HG02970 (cell line): ENCODE measurements around the gene PRR14.
A peak's percentile ranks its signal among the peaks of the same experiment; 100 is the strongest.
"Not testable (repeated sequence)": the region's sequence is repeated elsewhere in the genome, so short reads cannot be mapped to it uniquely, and the experiment has no call there.

Source experiments
- ATAC-seq: cut with Tn5 transposase; IDR thresholded peaks from one replicate; pipeline ENCODE4 v1.9.1; 2021; ENCODE audit warnings: mild to moderate bottlenecking, moderate library complexity, moderate number of reproducible peaks; ENCODE audit not compliant: unreplicated experiment, low FRiP score

Gene PRR14

DNA sequence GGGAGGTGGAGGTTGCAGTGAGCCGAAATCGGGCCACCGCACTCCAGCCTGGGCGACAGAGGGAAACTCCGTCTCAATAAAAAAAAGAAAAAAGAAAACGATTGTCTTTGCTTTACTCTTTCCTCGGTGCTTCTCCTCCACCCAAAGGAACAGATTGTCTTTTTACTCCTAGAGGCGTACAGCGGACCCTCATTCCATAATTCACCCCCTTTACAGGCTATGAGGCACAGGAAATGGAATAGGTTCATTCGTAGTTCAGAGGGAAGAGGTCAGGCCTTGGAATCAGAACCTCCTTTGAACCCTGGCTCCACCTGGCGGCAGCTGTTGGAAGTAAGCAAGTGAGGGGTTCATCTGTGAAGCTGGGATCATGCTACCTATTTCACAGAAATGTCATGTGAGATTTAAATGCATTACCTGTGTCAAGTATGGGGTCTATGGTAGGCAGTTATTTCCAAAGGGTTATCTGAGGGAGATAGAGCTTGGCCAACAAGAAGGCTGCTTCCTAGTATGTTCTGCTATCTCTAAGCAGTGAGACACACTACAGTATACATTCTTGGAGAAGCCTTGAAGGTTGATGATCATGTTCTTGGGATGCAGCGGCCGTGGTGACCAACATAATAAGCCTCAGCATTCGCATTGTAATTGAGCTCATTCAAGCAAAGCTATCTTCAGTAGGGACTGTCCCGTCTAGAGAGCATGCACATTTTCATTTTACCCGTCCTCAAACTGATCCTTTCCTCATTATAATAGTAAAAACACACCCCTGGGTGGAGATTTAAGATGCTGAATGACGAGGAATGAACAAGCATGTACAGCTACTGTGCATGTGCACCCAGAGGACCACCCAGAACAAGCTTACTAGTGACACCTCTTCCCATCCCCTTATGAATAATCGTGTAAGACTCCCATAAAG is 21.9 kb upstream of the PRR14 start:
- no peak for ATAC-seq

DNA sequence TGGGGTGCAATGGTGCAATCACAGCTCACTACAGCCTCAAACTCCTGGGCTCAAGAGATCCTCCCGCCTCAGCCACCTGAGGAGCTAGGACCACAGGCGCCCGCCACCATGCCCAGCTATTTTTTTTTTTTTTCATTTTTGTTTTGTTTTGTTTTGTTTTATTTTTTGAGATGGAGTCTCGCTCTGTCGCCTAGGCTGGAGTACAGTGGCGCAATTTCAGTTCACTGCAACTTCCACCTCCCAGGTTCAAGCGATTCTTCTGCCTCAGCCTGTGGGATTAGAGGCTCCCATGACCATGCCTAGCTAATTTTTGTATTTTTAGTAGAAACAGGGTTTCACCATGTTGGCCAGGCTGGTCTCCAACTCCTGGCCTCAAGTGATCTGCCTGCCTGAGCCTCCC is 18.3 kb upstream of the PRR14 start:
- not testable (repeated sequence) for ATAC-seq

DNA sequence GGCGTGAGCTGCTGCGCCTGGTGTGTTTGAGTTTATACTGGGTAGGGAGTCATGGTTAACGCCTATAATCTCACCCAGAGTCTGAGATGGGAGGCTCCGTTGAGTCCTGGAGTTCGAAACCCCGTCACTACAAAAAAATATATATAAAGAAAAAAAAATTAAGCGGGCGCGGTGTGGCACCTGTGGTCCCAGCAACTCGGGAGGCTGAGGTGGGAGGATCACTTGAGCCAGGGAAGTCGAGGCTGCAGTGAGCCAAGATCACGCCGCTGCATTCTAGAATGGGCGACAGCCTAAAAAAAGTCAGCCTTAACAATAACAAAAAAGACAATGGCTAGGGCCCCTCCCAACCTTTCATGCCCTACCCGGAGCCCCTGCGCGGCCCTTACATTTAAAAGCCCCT is 17.2 kb upstream of the PRR14 start:
- ATAC-seq: no peak

DNA sequence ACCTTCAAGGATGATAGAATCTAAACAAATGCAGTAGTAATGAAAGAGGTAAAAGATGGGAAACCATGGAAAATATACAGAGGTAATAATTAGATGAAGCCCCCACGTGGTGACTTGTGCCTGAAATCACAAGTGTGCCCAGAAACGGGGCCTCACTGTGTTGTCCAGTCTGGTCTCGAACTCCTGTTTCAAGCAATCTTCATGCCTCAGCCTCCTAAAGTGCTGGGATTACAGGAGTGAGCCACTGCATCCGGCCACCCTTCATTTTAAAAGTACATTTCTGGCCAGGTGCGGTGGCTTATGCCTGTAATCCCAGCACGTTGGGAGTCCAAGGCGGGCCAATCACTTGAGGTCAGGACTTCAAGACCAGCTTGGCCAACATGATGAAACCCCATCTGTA is 14.2 kb upstream of the PRR14 start:
- no peak for ATAC-seq

DNA sequence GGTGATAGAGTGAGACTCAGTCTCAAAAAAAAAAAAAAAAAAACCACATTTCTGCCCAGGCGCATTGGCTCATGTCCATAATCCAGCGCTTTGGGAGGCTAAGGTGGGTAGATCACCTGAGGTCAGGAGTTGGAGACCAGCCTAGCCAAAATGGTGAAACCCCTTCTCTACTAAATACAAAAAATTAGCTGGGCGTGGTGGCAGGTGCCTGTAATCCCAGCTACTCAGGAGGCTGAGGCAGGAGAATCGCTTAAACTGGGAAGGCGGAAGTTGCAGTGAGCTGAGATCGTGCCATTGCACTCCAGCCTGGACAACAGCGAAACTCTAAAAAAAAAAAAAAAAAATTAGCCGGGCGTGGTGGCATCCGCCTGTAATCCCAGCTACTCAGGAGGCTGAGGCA is 13.6 kb upstream of the PRR14 start:
- ATAC-seq: not testable (repeated sequence)

DNA sequence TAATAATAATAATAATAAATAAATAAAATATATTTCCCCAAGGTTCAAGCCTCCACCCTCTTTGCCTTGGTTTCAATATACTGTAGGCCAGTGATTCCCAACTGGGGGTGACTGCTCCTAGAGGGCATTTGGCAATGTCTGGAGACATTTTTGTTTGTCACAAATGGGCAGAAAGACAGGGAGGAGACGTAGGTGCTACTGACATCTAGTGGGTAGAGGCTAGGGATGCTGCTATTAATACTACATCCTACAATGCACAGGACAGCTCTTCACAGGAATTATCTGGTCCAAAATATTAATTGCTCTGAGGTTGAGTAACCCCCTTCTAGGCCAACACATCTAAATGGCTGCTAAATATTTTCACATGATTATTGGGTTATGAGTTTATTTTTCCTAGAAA is 12.8 kb upstream of the PRR14 start:
- no peak for ATAC-seq

DNA sequence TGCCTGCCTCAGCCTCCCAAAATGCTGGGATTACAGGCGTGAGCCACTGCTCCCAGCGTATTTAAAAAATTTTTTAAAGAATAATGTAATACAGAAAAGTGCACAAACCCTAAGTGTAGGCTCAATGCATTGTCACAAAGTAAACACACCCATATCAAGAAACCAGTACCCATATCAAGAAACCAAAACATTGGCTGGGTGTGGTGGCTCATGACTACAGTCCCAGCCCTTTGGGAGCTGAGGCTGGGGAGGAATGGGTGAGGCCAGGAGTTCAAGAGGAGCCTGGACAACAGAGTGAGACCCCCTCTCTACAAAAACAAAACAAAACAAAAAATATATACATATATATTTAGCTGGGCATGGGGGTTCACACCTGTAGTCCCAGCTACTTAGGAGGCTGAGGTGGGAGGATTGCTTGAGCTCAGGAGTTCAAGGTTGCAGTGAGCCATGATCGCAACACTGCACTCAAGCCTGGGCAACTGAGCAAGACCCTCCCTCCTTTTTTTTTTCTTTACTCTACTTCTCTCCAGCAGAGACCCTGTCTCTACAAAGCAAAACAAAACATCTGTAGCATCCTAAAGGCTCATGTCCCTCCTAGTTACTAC is 9.3 kb upstream of the PRR14 start:
- ATAC-seq: no peak

DNA sequence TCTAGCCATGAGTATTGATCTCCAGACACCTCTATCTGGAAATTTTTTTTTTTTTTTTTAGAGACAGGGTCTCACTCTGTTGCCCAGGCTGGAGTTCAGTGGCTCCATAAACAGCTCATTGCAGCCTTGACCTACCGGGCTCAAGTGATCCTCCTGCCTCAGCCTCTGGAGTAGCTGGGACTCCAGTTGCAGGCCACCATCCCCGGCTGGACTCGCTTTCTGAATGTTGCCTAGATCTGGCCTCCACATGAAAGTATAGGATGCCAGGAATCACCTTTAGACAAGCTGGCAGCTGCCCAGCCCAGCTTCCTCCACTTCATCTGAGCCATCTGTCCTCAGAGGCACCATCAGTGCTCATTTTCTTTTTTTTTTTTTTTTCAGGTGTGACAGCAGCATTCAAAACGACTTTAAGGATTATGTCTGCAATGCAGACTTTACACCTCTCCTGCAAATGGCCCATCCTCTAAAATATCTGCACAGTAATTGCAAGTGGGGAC is 6.4 kb upstream of the PRR14 start:
- no peak for ATAC-seq

DNA sequence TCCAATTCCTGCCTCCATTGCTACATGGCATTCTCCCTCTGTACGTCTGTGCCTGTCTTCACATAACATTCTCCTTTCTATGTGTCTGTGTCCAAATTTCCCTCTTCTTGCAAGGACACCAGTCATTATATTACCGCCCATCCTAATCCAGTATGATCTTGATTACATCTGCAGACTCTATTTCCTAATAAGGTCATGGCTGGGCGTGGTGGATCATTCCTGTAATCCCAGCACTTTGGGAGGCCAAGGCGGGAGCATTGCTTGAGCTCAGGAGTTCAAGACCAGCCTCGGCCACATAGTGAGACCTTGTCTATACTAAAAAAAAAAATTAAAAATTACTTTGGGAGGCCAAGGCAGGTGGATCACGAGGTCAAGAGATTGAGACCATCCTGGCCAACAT is 5.0 kb upstream of the PRR14 start:
- no peak for ATAC-seq

DNA sequence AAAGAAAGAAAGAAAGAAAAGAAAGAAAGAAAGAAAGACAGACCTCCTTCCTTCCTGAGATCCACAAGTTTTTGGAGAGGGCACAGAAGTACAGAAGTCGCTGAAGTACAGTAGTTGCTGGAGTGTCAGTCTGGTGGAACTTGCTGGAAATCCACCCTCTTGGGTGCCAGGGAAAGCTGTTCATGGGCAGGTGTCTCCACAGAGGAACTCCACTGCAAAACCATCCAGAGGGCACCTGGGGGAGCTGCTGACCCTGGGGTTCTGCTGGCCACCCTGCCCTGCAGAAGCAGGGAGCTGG is 3.5 kb upstream of the PRR14 start:
- ATAC-seq: no peak

DNA sequence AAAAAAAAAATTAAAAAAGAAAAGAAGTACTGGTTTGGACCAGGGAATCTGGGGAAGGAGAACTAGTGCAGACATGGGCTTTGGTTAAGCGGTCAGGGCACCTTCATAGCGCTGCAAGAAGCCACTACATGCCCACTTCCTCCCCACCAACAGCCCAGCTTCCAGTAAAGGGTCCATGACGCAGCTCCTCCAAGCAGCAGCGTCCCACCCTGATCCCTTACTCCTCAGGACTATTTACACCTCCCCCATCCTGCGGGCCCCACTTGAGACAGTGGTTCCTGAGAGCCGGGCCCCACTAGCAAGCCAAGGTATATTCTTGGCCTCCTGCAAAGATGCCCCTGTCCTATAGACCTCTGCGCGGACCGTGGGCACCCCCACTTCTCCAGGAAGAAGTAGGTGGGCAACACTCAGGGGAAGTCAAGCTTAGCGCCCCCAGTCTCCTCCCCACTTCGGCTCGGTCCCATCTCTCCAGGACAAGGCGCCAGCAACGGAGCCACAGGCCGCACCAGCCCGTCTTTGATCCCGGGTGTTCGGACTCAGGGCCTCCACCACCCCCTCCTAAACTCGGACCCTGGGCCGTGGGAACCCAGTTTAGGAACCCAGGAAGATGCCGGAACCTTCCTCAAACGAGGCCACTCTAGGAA is 913 bp upstream of the PRR14 start:
- no peak for ATAC-seq

DNA sequence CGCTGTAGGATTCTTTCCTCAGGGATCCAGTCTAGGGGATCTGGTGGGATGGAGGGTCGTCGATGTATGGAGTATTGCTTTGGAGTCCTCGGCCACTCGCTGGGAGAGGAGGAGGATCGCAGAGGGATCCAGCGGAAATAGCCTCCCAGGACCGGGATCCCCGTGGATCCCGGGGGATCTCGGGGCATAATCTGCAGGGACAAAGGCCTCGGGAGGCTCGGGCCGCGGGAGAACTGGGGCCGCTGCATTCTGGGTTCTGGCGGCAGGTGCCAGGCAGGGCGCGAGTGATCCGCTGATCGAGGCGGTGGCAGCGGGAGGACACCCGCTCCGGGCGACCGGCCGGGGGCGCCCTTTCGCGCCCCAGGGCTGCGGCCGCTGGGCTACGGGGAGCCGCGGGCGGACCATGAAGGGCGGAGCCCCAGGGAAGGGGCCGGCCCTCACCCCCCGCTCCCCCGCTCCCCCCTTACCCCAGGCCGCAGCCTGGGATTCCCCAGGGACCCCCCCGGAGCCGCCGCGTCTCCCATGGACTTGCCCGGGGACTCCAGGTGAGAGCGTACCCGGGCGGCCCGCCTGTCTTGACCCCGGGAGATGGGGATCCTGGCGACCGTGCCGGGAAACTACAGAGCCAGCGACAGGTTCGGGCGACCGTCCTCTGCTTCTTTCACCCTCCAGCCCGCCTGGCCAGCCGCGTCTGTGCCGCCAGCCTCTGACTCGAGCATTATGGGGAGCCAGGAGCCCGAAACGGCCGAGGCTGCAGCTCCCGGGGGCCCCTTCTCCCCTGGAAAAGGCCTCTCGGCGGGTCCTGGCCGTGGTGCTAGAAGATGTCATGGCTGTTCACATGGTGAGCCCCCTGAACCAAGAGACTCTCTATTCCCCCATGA is 604 bp downstream of the PRR14 start:
- peak; percentile 44 for ATAC-seq

DNA sequence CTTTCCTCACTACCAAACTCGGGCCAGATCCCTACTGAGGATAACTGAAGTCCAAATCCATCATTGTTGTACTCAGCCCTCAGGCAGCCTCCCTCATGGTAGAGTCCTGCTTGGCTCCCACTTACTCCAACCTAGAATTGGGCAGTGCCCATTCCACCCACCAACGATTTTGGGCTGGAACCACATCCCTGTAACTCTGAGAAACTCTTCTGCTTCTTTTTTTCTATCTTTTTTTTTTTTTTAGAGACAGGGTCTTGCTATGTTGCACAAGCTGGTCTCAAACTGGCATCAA is 1.2 kb downstream of the PRR14 start:
- ATAC-seq: no peak

DNA sequence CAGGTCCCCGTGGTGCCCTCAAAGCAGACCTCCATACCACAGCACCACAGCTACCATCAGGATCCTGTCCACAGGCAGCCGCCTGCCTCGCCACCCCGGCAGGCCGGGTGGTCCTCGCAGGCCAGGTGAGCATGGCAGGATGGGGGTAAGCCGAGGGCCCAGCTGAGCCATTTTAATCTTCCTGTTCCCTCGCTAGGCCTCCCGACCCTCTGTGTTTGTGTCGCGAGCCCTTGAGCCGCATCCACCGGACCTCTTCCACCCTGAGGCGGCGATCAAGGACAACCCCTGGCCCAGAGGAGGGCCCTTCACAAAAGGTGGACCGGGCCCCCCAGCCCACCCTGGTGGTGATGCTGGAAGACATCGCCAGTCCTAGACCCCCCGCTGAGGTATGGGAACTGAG is 2.0 kb downstream of the PRR14 start:
- ATAC-seq: no peak

DNA sequence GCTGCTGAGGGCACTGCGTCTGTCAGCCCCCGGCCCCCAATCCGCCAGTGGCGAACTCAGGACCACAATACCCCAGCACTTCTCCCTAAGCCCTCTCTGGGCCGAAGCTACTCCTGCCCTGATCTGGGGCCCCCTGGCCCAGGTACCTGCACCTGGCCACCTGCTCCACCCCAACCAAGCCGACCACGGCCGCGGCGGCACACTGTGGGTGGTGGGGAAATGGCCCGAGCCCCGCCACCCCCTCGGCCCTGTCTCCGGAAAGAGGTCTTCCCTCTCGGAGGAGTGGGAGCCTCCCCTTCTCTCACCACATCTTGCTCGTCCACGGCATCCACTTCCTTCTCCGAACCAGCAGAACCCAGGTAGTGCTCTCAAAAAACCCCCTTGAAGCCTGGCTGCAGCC is 4.1 kb downstream of the PRR14 start:
- ATAC-seq: no peak

DNA sequence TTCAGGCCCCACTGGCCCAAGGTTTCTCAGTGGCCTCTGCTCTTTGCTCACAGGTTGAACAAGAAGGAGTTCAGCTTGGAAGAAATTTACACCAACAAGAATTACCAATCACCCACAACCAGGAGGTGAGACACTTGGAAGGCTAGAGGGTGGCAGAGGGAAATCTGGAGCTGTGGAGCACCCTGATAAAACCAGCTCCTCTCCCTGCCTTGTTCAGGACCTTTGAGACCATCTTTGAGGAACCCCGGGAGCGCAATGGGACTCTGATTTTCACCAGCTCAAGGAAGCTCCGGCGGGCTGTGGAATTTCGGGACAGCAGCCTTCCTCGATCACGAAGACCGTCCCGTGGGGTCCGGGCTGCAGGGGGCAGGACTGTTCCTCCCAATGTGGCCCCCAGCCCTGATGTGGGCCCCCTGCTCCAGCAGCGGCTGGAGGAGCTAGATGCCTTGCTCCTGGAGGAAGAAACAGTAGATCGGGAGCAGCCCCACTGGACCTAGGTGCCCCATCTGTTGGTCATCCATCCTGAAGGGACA is 5.1 kb downstream of the PRR14 start:
- no peak for ATAC-seq

DNA sequence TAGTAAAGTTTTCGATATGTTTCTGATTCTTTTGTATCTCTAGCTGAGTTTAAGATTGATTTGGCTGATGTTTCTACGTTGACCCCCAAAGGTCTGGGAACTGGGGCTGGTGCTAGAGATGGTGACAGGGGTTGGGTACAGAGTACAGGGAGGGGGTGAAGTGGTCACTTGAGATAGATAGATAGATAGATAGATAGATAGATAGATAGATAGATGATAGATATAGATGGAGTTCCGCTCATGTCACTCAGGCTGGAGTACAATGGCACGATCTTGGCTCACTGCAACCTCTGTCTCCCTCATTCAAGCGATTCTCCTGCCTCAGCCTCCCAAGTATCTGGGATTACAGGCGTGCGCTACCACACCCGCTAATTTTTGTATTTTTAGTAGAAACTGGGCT is 5.6 kb downstream of the PRR14 start:
- ATAC-seq: no peak

DNA sequence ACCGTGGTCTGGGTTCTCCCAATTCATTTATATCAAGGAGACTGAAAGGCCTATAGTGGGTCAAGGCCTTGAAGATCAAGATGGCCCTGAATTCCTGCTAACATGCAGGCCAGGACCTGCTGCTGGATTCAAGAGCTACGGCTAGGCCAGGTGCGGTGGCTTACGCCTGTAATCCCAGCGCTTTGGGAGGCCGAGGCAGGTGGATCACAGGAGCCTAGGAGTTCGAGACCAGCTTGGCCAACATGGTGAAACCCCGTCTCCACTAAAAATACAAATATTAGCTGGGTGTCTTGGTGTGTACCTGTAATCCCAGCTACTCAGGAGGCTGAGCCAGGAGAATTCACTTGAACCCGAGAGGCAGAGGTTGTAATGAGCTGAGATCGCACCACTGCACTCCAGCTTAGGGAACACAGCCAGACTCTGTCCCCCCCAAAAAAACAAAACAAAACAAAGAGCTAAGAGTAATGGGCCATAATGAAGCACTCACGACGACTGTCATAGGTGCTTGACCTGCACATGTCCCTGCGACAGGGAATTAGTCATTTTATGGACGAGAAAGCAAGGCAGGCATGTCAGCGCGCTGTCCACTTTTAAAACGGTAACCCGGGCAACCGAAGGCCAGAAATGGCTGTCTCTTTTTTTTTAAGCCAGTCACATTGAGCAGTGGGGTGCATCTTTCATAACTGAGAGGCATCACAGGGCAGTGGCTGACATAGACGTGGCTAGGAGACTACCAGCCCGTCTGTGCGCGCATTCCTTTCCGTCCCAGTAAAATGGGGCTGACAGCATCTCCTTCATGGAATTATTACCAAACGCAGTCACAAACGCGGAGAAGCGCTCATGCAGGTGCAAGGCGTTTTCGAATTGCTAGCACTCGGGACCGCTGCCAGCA is 6.5 kb downstream of the PRR14 start:
- peak; percentile 0 for ATAC-seq

DNA sequence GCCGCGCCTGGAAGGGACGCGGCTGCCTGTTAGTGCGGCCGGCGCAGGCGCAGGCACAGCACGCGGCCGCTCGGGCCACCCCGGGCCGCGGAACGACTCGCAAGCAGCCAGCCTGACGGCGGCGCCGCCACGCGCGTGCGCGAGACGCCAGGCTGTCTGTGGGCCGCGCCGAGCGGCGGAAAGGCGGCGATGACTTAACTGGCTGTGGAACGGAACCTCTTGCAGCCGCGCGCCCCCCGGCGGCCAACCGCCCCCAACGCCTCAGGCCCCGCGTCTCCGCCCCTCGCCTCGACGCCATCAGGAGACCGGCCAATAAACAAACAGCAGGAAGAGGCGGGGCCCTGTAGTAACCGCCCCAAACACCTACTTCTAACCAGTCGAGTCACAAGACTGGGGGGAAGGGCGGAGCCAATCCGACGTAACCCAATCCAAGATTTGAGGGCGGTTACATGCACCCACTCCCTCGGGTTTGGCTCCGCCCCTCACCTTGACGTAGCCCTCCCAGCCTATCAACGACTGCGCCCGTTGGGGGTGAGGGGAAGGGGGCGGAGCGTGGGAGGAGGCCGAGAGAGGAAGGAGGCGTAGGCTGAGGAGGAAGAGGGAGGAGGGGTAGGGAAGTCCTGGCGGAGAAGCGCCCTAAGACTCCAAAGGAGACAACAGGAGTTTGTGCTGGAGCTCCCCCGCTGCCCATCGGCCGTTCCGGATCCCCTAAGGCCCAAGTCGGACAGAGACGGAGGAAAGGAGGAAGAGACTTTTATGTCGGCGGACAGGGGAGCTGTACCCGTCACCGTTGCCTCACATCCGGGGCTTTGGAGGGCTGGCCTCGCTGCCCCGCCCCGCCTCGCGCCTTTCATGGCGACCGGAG is 7.3 kb downstream of the PRR14 start, which contains the start of gene FBRS:
Gene FBRS, plus strand, starts transcription at position 566 of the 865 bp plus-strand sequence. CDS start 1,088 bp downstream, outside the sequence.
- ATAC-seq: peak; percentile 68
